HepG2 (cell line): Measurements from ENCODE around the gene PAPPA. TPM values are rescaled to one million over a fixed set of nuclear protein-coding genes. Genes with fewer than 3 reads are reported as not detected.

Experiments
- ATM ChIP-seq: fragments of 450-650 bp; IDR thresholded peaks from 2 replicates; pipeline ENCODE4 v1.7.1; 2017; ENCODE audit warnings: mild to moderate bottlenecking, borderline replicate concordance
- ELF3 ChIP-seq: IDR thresholded peaks from 2 replicates; pipeline ENCODE4 v1.6.1; 2016; ENCODE audit warnings: missing genetic modification reagents, missing compliant biosample characterization
- MAZ ChIP-seq, 2 experiments: sonication (generic) in 1 of 2; formaldehyde crosslinking in 1 of 2; IDR thresholded peaks; 2 replicates each; pipeline versions ENCODE4 v1.5.0 to v1.6.1; 2012 to 2020; ENCODE audit warnings: low read depth in 2 of 2, mild to moderate bottlenecking in 2 of 2, borderline replicate concordance in 1 of 2, improper control_type of control experiment in 1 of 2, low read length in 1 of 2, missing genetic modification reagents in 1 of 2, moderate library complexity in 1 of 2
- NONO ChIP-seq, 2 experiments: fragments of 450-650 bp in 1 of 2; sonication (generic) in 1 of 2; formaldehyde crosslinking in 1 of 2; IDR thresholded peaks in 1 of 2; conservative IDR thresholded peaks in 1 of 2; 2 replicates each; pipeline versions ENCODE4 v1.6.1 to v1.8.0; 2017 to 2022; ENCODE audit warnings: mild to moderate bottlenecking in 1 of 2, missing genetic modification reagents in 1 of 2, moderate library complexity in 1 of 2
- PPARG ChIP-seq: conservative IDR thresholded peaks from 2 replicates; pipeline ENCODE4 v1.6.1; 2016; ENCODE audit warnings: missing biosample characterization, missing genetic modification reagents
- ZNF235 ChIP-seq: sonication (generic); formaldehyde crosslinking; IDR thresholded peaks from 2 replicates; pipeline ENCODE4 v1.8.1; 2023; ENCODE audit warnings: mild to moderate bottlenecking, missing genetic modification reagents, borderline replicate concordance
- ZNF367 ChIP-seq: sonication (generic); formaldehyde crosslinking; IDR thresholded peaks from 2 replicates; pipeline ENCODE4 v1.4.0; 2020; ENCODE audit warnings: missing genetic modification reagents, borderline replicate concordance
- ZNF619 ChIP-seq: sonication (generic); formaldehyde crosslinking; IDR thresholded peaks from 2 replicates; pipeline ENCODE4 v1.4.0; 2020; ENCODE audit warnings: mild to moderate bottlenecking, missing genetic modification reagents
- polyA plus RNA-seq, 8 experiments: library from polyadenylated mRNA; depleted of rRNA in 3 of 8; stranded (reverse) in 7 of 8; unstranded in 1 of 8; fragments of >200 nt; fragmentation: Illumina TruSeq in 4 of 8; extraction: Trizol in 4 of 8; gene quantifications; 2 replicates each; pipeline versions ENCODE4 v1.2.1 to v1.2.3, GENCODE V29; 2011 to 2016; ENCODE audit warnings: low read depth in 4 of 8, missing spikeins in 1 of 8, mixed read lengths in 1 of 8; ENCODE audit not compliant: insufficient read depth in 1 of 8
- total RNA-seq, 5 experiments: library from RNA; depleted of rRNA; stranded (reverse); fragments of >200 nt; fragmentation: Illumina TruSeq; extraction: Trizol; gene quantifications; 2 replicates each; pipeline ENCODE4 v1.2.3, GENCODE V29; 2016; ENCODE audit warnings: low read depth in 1 of 5
- TF ChIP-seq, protein P1 (sequence below): sonication (generic); formaldehyde crosslinking; IDR thresholded peaks from 2 replicates; pipeline ENCODE4 v1.9.0; 2021; ENCODE audit warnings: mild to moderate bottlenecking, missing genetic modification reagents
- TF ChIP-seq, protein P2 (sequence below): sonication (generic); formaldehyde crosslinking; IDR thresholded peaks from 2 replicates; pipeline ENCODE4 v1.4.0; 2020; ENCODE audit warnings: mild to moderate bottlenecking, missing genetic modification reagents
- TF ChIP-seq, protein P3 (sequence below): sonication (generic); formaldehyde crosslinking; IDR thresholded peaks from 2 replicates; pipeline ENCODE4 v1.5.0; 2020; ENCODE audit warnings: mild to moderate bottlenecking, missing genetic modification reagents, borderline replicate concordance

Gene PAPPA
- total and polyA plus RNA-seq, 2 of the 13 experiments (the other 11 are each of a cell fraction or from before 2014, with no cell fraction given): 0.09 to 0.11 TPM

DNA sequence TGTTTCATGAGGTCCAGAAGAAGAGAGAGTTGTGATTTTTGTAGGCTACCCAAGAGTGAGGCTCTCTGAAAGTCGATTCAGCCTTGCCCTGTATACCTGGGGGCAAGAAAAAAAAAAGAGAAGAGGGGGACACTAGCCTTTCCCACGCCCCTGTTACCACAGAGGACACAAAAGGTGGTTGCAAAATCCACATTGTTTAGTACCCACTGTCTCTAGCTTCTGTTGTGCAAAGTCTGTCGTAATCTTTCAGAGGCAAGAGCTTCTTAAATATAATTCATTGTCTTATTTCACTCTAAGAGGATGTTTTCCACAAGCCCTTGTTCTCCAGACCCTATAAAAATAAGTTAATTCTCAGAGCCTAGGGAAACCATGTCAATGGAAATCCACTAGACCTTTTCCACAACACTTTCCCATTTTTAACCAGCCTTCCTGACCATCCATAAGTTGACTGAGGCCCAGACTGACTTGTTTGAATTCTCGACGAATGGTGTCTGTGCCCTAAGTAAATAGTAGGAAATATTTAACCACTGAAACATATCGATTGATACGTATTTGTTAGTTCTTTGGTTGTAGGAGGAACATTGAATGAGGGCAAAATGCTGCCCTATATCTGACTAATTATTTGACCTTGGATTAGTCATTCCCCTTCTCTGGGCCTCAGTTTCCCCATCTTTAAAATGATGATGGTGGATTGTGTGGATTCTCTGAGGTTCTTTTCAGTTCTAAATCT is 182.7 kb downstream of the PAPPA start (continued):
- TF ChIP-seq, protein P1, sequence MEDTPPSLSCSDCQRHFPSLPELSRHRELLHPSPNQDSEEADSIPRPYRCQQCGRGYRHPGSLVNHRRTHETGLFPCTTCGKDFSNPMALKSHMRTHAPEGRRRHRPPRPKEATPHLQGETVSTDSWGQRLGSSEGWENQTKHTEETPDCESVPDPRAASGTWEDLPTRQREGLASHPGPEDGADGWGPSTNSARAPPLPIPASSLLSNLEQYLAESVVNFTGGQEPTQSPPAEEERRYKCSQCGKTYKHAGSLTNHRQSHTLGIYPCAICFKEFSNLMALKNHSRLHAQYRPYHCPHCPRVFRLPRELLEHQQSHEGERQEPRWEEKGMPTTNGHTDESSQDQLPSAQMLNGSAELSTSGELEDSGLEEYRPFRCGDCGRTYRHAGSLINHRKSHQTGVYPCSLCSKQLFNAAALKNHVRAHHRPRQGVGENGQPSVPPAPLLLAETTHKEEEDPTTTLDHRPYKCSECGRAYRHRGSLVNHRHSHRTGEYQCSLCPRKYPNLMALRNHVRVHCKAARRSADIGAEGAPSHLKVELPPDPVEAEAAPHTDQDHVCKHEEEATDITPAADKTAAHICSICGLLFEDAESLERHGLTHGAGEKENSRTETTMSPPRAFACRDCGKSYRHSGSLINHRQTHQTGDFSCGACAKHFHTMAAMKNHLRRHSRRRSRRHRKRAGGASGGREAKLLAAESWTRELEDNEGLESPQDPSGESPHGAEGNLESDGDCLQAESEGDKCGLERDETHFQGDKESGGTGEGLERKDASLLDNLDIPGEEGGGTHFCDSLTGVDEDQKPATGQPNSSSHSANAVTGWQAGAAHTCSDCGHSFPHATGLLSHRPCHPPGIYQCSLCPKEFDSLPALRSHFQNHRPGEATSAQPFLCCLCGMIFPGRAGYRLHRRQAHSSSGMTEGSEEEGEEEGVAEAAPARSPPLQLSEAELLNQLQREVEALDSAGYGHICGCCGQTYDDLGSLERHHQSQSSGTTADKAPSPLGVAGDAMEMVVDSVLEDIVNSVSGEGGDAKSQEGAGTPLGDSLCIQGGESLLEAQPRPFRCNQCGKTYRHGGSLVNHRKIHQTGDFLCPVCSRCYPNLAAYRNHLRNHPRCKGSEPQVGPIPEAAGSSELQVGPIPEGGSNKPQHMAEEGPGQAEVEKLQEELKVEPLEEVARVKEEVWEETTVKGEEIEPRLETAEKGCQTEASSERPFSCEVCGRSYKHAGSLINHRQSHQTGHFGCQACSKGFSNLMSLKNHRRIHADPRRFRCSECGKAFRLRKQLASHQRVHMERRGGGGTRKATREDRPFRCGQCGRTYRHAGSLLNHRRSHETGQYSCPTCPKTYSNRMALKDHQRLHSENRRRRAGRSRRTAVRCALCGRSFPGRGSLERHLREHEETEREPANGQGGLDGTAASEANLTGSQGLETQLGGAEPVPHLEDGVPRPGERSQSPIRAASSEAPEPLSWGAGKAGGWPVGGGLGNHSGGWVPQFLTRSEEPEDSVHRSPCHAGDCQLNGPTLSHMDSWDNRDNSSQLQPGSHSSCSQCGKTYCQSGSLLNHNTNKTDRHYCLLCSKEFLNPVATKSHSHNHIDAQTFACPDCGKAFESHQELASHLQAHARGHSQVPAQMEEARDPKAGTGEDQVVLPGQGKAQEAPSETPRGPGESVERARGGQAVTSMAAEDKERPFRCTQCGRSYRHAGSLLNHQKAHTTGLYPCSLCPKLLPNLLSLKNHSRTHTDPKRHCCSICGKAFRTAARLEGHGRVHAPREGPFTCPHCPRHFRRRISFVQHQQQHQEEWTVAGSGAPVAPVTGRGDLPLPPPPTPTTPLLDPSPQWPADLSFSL: no peak
- TF ChIP-seq ELF3 (CRISPR knock-in tag) (peak; percentile 45; the same call in 1 of the 2 replicates), ZNF619 (CRISPR knock-in tag) (no peak), ZNF235 (no peak), ZNF367 (CRISPR knock-in tag) (no peak), ATM (no peak), NONO (IDR thresholded peaks at IDR 0.05) (no peak), NONO (CRISPR knock-in tag; conservative IDR thresholded peaks at IDR 0.05) (0 out of 2 replicates have a peak, but pooled peaks have one; percentile 35), MAZ (IDR thresholded peaks at IDR 0.05; ENCODE audit: borderline replicate concordance, low read depth, low read length) (no peak), MAZ (CRISPR knock-in tag; IDR thresholded peaks at IDR 0.05; ENCODE audit: low read depth) (no peak), PPARG (CRISPR knock-in tag) (no peak)
- TF ChIP-seq, protein P2, sequence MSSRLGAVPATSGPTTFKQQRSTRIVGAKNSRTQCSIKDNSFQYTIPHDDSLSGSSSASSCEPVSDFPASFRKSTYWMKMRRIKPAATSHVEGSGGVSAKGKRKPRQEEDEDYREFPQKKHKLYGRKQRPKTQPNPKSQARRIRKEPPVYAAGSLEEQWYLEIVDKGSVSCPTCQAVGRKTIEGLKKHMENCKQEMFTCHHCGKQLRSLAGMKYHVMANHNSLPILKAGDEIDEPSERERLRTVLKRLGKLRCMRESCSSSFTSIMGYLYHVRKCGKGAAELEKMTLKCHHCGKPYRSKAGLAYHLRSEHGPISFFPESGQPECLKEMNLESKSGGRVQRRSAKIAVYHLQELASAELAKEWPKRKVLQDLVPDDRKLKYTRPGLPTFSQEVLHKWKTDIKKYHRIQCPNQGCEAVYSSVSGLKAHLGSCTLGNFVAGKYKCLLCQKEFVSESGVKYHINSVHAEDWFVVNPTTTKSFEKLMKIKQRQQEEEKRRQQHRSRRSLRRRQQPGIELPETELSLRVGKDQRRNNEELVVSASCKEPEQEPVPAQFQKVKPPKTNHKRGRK (CRISPR knock-in tag): no peak
- TF ChIP-seq, protein P3, sequence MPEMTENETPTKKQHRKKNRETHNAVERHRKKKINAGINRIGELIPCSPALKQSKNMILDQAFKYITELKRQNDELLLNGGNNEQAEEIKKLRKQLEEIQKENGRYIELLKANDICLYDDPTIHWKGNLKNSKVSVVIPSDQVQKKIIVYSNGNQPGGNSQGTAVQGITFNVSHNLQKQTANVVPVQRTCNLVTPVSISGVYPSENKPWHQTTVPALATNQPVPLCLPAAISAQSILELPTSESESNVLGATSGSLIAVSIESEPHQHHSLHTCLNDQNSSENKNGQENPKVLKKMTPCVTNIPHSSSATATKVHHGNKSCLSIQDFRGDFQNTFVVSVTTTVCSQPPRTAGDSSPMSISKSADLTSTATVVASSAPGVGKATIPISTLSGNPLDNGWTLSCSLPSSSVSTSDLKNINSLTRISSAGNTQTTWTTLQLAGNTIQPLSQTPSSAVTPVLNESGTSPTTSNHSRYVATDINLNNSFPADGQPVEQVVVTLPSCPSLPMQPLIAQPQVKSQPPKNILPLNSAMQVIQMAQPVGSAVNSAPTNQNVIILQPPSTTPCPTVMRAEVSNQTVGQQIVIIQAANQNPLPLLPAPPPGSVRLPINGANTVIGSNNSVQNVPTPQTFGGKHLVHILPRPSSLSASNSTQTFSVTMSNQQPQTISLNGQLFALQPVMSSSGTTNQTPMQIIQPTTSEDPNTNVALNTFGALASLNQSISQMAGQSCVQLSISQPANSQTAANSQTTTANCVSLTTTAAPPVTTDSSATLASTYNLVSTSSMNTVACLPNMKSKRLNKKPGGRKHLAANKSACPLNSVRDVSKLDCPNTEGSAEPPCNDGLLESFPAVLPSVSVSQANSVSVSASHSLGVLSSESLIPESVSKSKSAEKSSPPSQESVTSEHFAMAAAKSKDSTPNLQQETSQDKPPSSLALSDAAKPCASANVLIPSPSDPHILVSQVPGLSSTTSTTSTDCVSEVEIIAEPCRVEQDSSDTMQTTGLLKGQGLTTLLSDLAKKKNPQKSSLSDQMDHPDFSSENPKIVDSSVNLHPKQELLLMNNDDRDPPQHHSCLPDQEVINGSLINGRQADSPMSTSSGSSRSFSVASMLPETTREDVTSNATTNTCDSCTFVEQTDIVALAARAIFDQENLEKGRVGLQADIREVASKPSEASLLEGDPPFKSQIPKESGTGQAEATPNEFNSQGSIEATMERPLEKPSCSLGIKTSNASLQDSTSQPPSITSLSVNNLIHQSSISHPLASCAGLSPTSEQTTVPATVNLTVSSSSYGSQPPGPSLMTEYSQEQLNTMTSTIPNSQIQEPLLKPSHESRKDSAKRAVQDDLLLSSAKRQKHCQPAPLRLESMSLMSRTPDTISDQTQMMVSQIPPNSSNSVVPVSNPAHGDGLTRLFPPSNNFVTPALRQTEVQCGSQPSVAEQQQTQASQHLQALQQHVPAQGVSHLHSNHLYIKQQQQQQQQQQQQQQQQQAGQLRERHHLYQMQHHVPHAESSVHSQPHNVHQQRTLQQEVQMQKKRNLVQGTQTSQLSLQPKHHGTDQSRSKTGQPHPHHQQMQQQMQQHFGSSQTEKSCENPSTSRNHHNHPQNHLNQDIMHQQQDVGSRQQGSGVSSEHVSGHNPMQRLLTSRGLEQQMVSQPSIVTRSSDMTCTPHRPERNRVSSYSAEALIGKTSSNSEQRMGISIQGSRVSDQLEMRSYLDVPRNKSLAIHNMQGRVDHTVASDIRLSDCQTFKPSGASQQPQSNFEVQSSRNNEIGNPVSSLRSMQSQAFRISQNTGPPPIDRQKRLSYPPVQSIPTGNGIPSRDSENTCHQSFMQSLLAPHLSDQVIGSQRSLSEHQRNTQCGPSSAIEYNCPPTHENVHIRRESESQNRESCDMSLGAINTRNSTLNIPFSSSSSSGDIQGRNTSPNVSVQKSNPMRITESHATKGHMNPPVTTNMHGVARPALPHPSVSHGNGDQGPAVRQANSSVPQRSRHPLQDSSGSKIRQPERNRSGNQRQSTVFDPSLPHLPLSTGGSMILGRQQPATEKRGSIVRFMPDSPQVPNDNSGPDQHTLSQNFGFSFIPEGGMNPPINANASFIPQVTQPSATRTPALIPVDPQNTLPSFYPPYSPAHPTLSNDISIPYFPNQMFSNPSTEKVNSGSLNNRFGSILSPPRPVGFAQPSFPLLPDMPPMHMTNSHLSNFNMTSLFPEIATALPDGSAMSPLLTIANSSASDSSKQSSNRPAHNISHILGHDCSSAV (CRISPR knock-in tag): no peak
